Thoracic aorta endothelial cell (primary cell): Measurements from ENCODE around the gene SLC30A9. TPM values are rescaled to one million over a fixed set of nuclear protein-coding genes. Genes with fewer than 3 reads are reported as not detected.

Source experiments
- total RNA-seq: library from RNA; depleted of rRNA; stranded (reverse); fragments of >200 nt; gene quantifications from 2 replicates; pipeline ENCODE4 v1.2.3, GENCODE V29; 2012

Gene SLC30A9
- total RNA-seq: 76.3 and 79.2 TPM in 2 replicates

DNA sequence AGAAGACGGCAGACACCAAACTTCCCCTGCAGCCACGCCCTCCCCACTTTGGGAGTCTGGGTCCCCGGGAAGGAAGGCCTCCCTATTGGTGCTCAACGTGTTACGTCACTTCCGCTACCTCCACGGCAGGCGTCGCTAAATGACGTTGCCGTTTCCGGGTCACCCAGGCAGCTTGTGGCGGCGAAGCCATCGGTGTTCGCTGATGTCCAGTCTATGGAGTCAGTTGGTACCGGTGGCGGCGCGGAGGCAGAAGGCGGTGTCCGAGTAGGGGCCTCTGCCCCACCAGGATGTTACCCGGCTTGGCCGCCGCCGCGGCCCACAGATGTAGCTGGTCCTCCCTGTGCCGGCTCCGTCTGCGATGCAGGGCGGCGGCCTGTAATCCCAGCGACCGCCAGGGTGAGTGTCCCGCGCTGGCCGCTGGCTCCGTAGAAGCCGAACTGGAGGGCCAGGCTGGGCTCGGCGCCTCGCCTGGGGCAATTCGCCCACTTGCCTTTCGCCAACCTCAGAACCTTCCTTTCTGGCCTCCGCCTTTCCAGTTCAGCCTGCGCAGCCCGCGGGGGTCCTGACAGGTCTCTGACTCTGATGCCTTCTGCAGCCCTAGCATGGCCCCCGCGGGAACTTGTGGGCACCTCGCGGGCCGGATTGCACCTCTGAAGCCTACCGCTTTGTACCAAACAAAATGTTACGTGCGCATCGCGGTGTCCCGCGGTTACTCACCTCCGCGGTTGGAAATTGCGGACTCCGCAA lies at the start of gene SLC30A9:
Gene SLC30A9, plus strand, starts transcription at position 166 of the 747 bp plus-strand sequence. Its CDS starts 122 bp downstream, at position 288.

DNA sequence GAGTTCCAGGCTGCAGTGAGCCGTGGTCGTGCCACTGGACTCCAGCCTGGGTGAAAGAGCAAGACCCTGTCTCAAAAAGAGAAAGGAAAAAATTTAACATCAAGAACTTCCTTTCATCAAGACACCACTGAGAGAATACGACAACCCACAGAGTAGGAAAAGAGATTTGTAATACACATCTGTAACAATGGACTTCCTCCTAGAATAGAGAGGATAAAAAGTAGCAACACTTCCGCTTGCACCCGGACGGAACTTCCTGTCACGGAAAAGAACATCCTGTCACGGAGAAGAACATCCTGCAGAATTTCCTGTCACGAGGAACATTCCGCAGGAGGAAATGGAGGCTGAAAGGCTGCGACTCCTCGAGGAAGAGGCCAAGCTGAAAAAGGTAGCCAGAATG lies 8.9 kb upstream of the SLC30A9 start, which contains the start of gene DCAF4L1:
Gene DCAF4L1, plus strand, starts transcription at position 301 of the 400 bp plus-strand sequence. Its CDS starts 37 bp downstream, at position 338.

Other genes with a start within 250 kb of the SLC30A9 start
- gene PHOX2B, start 241.8 kb upstream of the SLC30A9 start, total RNA-seq: not detected in 2 replicates
- gene TMEM33, start 55.1 kb upstream of the SLC30A9 start, total RNA-seq: 90.8 and 107 TPM in 2 replicates
- 0.13 and 0.14 TPM in 2 replicates for gene DCAF4L1, start 8.8 kb upstream of the SLC30A9 start, total RNA-seq
- 0.13 and 2.4 TPM in 2 replicates for gene BEND4, start 162.1 kb downstream of the SLC30A9 start, total RNA-seq